GM21360 (cell line): ENCODE results near the gene PLOD2.

Experiments used
- ATAC-seq: cut with Tn5 transposase; IDR thresholded peaks from one replicate; pipeline ENCODE4 v1.9.1; 2021; ENCODE audit warnings: mild to moderate bottlenecking, moderate library complexity; ENCODE audit not compliant: unreplicated experiment

PLOD2 gene

DNA sequence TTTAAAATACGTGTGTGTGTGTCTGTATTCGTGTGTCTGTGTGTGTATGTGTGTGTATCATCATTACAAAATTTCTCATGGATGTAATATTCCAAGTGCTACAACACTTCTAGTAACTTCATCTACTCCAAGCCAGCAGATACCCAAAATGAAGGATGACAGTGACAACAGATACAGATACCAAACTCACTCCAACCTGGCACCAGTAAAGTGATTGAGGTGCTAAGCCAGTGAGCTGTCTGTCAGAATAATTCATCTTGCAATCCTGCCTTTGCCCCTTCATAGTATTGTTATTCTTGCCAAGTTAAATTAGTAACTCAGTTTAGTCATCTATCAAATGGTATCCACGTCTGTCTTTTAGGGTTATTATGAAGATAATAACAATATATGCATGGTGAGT lies 58.1 kb downstream of the PLOD2 start:
- ATAC-seq: no peak

- ATAC-seq: no peak
Observed at GRCh38 chr3:146101538-146101937, 59.4 kb downstream of the PLOD2 start.

- no peak for ATAC-seq
Observed at GRCh38 chr3:146100825-146101444, 60.0 kb downstream of the PLOD2 start.

DNA sequence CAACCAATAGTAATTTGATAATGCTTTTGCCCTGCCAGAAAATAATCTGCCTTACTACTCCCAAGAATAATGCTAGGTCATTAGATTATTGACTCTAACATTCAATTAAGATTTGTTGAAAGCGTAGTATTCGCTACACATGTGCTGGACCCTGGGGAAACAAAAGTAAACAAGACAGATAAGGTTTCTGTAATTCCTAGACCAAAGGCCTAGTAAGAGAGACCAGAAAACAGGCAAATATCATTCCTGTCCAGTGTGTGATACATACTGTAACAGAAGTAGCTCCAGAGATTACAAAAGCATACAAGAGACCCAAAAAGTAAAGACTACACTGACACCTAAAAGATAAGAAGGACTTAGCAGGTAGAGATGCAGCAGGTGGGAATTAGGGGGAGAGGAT lies 60.8 kb downstream of the PLOD2 start:
- no peak for ATAC-seq

- ATAC-seq: no peak
Observed at GRCh38 chr3:146099316-146099715, 61.7 kb downstream of the PLOD2 start.

DNA sequence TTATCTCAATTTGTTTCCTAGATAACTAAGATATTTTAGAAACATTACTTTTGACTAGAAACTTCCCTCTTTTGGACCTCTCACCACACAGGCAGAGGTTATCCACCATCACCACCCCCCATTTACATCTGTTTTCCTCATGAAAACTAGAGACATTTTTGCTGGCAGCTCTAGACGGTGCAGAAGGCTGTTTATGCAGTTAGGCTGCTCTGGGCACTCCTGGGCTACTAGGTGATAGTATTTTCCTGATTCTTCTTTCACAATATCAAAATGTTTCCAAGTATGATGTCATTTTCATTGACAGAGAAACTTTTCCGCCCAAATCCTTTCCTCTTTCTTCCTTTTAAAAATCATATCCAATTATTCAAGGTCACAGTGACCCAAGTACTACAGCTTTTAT lies 67.1 kb downstream of the PLOD2 start:
- no peak for ATAC-seq

DNA sequence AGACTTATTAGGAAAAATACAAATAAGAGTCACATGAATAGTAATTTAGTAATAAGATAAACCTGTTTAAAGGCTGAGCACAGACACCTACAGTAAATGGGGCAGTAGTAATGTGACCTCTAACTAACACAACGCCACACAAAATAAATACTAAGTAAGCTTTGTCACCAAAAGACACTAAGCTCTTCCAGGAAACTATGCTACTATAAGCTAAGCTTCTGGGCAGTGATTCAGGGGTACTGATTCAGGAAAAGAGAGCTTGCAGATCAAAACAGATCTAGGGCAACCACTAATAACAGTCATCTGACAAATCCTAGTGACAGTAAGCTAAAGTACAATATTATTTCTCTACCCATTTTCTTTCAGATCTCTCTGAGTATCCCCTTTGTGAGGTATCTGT lies 68.8 kb downstream of the PLOD2 start:
- ATAC-seq: no peak

DNA sequence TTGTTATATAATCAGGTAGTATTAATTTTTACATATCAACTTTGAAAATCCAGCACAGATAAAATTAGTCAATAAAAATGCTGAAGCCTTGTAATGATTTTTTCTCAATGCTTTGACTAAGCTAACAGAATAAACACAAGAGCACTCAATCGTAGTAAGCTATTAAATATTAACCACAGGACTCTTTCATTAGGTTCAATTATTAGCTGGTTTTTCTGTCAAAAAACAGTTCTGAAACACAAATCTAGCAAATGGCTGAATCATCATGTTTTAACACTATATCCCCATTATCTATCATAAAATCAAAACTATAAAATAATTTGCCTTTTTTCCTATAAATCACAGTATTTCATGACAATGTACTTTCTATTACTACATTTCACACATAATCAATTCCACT lies 69.6 kb downstream of the PLOD2 start:
- no peak for ATAC-seq

- no peak for ATAC-seq
Observed at GRCh38 chr3:146090521-146090920, 70.5 kb downstream of the PLOD2 start.

DNA sequence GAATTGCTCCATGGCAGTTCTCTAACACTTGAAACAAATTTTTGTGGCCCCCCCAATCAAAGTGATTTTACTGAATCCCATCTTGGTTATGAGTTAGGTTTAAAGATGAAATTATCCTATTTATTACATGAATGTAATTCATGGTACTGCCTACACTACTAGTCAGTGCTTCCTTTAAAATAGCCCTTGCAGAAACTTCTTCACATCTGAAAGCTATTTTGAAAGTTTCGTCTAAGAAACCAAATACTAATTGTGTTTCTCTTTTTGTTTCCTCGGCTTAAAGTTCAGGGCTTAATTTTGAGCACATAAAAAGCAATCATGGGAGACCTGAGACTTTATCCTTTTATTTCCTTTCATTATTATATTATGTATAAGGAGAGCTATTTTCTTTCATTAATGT lies 72.1 kb downstream of the PLOD2 start:
- ATAC-seq: no peak

DNA sequence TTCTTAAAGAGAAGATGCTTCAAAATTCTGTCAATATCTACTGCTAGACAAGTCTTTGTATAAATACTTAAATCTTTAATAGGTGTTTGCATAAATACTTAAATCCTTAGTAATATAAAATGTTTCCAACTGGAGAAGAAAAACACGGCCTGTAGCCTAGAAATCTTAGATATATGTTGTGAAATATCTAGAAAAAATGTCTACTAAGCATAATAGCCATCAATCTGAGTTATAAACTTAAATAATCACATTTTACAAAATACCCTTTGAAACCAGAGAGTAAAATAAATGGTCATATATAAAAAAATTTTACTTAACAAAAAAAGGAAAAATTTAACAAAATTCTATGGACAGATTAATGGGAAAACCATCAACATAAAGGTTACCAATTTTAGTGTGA lies 73.9 kb downstream of the PLOD2 start:
- no peak for ATAC-seq

- no peak for ATAC-seq
Observed at GRCh38 chr3:146086211-146086610, 74.8 kb downstream of the PLOD2 start.

DNA sequence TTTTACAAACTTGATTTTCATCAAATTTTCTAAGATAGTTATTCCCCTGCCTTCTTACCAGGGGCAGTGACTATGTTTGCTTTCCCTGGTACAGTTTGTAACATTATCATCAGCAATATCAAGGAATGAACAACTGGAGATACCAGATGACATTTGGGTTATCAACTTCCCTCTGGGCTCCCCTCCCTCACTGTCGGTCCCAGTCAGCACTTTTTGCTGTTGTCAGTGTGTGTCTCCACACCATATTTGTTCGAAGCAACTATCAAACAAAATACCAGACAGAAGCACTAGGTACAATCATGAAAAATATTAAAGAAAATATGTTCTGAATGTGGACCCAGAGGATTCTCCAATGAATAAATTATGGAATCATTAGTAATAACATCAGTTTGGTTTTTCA lies 75.3 kb downstream of the PLOD2 start:
- no peak for ATAC-seq

- no peak for ATAC-seq
Observed at GRCh38 chr3:146080578-146080977, 80.4 kb downstream of the PLOD2 start.

DNA sequence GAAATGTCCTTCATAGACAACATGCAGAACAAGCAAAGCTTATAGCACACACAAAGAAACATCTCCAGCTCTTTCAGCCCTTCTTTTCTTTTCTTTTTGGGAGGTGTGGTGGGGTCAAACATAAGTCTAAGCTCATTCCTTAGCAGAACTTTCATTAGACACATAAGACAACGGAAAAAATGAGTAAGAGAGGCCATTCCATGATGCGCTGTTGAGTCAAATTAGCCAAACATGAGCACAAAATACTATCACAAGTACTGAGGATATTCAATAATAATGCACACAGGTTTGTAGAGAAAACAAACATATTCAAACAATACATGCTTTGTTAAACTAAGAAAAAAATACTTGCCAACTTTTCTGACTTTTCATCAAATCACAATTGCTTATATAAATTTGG lies 83.0 kb downstream of the PLOD2 start:
- ATAC-seq: no peak

DNA sequence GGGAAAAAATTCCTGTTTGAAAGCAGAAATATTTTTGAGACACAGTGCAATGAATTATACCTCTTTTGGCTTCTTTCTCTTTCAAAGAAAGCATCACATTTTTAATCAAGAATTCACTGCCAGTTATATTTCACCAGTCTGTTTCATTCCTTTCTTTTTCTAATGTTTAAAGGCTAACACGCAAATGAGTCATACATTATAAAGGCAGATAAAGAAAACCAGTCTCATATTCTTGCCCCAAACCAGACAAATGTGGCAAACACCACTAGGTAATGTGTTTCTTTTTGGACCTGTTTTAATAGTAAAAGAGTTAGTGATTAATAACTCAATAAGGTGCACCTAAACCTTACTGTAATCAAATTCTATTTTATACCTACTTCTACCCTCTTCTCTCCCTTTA lies 83.8 kb downstream of the PLOD2 start:
- ATAC-seq: no peak

GRCh38 chr3:146072824-146073223 lies 88.2 kb downstream of the PLOD2 start:
- no peak for ATAC-seq

DNA sequence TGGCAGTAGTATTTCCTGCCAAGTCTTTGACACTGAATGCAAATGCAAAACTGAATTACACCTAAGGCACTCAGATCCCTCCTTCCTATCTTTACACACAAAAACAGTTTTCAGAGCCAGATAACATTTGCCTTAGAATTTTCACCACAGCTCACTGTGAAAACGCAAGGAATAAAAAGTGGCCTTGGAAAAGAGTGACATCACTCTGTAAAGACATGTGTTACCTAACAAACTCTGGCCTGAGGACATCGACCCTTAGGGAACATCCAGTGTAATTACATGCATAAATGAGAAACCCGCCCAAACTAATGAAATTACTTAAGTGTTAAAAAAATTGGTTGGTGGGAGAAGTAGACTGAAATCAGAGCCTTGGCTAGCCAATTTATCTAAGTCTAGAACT lies 88.9 kb downstream of the PLOD2 start:
- no peak for ATAC-seq

DNA sequence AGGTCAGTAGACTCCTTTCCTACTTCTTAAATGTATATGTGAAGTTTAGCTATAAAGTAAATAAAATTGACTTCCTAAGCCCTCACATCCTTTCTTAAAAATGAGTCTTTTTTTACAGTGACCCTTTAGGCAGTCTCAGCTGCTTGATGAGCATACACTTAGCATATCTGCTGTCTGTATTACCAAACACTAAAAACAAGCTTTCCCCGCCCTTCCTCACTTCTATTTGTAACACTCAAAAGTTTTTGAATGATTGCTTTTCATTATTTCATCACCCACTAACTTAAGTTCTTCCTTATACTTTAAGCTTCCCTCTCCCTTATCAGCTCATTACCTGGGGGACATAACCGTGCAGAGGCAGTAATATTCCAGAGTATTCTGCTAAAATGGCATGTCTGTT lies 89.4 kb downstream of the PLOD2 start:
- no peak for ATAC-seq

GRCh38 chr3:146067048-146067447 lies 93.9 kb downstream of the PLOD2 start:
- no peak for ATAC-seq

- no peak for ATAC-seq
Observed at GRCh38 chr3:146065573-146066006, 95.4 kb downstream of the PLOD2 start.

GRCh38 chr3:146058241-146058640 lies 102.7 kb downstream of the PLOD2 start:
- ATAC-seq: no peak

DNA sequence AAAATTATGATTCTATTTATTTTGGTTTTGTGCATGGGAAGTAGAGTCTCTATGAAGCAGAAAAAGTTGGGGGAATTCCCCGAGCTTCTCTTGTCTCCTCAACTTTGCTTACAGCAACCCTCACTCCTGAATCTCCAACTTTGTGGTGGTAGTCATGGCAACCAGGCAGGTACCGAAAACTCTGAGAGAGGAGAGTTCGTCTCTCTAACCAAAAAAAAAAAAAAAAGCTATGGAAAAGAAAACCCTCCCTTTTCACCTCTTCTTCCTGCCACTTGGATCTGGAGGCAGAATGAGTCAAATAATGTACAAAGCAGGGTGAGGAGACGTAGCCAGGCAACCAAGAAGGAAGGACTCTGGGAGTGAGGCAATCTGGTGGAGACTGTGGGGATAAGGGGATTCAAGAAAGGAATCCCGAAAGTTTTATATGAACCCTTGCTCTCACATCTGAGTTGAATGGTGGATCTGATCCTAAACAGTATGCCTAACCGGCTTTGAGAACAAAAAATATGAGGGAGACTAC lies 108.1 kb downstream of the PLOD2 start:
- ATAC-seq: no peak
